Astrocyte (in vitro differentiated cells and primary cell): Measurements from ENCODE around the gene CHRNA10.

Experiments
- CTCF ChIP-seq: IDR thresholded peaks from 2 replicates; pipeline ENCODE4 v1.5.1; 2011; ENCODE audit warnings: low read depth, mild to moderate bottlenecking, inconsistent platforms, low read length, moderate library complexity; ENCODE audit not compliant: insufficient read depth
- EZH2 ChIP-seq: IDR thresholded peaks from 2 replicates; pipeline ENCODE4 v1.6.1; 2012; ENCODE audit warnings: mild to moderate bottlenecking, low read length, inconsistent platforms; ENCODE audit not compliant: insufficient read depth

- TF ChIP-seq CTCF (no peak), EZH2 (no peak)
These were observed 34.0 kb downstream of the CHRNA10 start for GRCh38 chr11:3637201-3637600.
